Colonic mucosa (tissue), 4 donors: ENCODE results near the gene UVSSA. TPM values are rescaled to one million over a fixed set of nuclear protein-coding genes. Genes with fewer than 3 reads are reported as not detected.
"Not testable (repeated sequence)": the region's sequence is repeated elsewhere in the genome, so short reads cannot be mapped to it uniquely, and the experiment has no call there.

Experiments
- DNase-seq: peaks from one replicate; pipeline ENCODE4 v3.0.0-alpha.2; 2020
- H3K27ac ChIP-seq: fragments of 200-600 bp; one replicate; pipeline ENCODE4 v1.8.0; 2021
- H3K27me3 ChIP-seq: fragments of 200-600 bp; one replicate; pipeline ENCODE4 v1.8.0; 2021
- H3K36me3 ChIP-seq: fragments of 200-600 bp; one replicate; pipeline ENCODE4 v1.8.0; 2021
- H3K4me1 ChIP-seq: fragments of 200-600 bp; one replicate; pipeline ENCODE4 v1.8.0; 2021; ENCODE audit warnings: mild to moderate bottlenecking
- H3K4me3 ChIP-seq: fragments of 200-600 bp; one replicate; pipeline ENCODE4 v1.8.0; 2021
- H3K9ac ChIP-seq, 2 donors: one replicate each; pipeline ENCODE4 v1.7.0; 2013; ENCODE audit warnings: control low read depth in 2 of 2, low read depth in 2 of 2, low read length in 2 of 2
- H3K9me3 ChIP-seq: fragments of 200-600 bp; one replicate; pipeline ENCODE4 v1.8.0; 2021
- intact Hi-C: fragments of 100-400 bp; cut with DNase I; formaldehyde crosslinking; loops from one replicate; pipeline ENCODE4 v1.14.1; 2022
- total RNA-seq, 2 donors: library from RNA; stranded (reverse); fragmentation: NEBNext Ultra II Directional in 1 of 2; extraction: Animal tissue kit (Norgen Biotek cat#: 25700) in 1 of 2; gene quantifications; one replicate each; pipeline ENCODE4 v1.2.1, GENCODE V29; 2021
- TF ChIP-seq, protein P1 (sequence below): fragments of 200-600 bp; IDR thresholded peaks from one replicate; pipeline ENCODE4 v1.8.0; 2022; ENCODE audit warnings: antibody characterized with exemption, mild to moderate bottlenecking
- donor health status: healthy.
- donor health status: DM: no; HTN: no; CAD: no.
- donor health status: DM: no; HTN: no; CAD: no.

The UVSSA gene
- total RNA-seq, 2 donors from 2014 or later: 16.7 to 55.7 TPM

GRCh38 chr4:1331591-1332353, 15.2 kb upstream of the UVSSA start:
- peak overlapping the region in 1 of 2 donors; percentile 34 for H3K9ac ChIP-seq
- peaks cover 7% of the 10 kb centered on the region for H3K36me3 ChIP-seq
- H3K4me1 ChIP-seq: no peaks in the 10 kb centered on the region
- no peak for DNase-seq
- intact Hi-C loops: no loop called here
- H3K27ac ChIP-seq: no peak overlapping the region
- no peaks in the 10 kb centered on the region for H3K27me3 ChIP-seq
- TF ChIP-seq, protein P1, sequence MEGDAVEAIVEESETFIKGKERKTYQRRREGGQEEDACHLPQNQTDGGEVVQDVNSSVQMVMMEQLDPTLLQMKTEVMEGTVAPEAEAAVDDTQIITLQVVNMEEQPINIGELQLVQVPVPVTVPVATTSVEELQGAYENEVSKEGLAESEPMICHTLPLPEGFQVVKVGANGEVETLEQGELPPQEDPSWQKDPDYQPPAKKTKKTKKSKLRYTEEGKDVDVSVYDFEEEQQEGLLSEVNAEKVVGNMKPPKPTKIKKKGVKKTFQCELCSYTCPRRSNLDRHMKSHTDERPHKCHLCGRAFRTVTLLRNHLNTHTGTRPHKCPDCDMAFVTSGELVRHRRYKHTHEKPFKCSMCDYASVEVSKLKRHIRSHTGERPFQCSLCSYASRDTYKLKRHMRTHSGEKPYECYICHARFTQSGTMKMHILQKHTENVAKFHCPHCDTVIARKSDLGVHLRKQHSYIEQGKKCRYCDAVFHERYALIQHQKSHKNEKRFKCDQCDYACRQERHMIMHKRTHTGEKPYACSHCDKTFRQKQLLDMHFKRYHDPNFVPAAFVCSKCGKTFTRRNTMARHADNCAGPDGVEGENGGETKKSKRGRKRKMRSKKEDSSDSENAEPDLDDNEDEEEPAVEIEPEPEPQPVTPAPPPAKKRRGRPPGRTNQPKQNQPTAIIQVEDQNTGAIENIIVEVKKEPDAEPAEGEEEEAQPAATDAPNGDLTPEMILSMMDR: no peak
- no peak overlapping the region for H3K4me3 ChIP-seq
- H3K9me3 ChIP-seq: no peaks in the 10 kb centered on the region

DNA sequence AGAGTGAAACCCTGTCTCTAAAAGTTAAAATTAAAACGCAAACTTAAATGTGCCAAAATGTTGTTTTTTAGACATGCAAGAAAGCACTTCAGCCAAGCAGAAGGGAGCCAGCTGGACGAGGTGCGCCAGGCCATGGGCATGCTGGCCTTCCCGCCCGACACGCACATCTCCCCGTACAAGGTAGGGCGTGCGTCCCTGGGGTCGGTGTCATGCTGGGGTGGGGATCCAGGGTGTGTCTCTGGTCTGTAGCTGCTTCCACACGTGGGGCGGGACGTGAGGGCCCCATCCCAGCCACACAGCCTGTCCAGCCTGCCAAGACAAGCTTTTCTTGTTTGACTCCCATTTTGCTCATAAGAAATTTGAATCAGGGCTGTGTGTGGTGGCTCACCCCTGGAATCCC, 14.3 kb upstream of the UVSSA start:
- intact Hi-C loops: no loop called here
- Histone ChIP-seq H3K9ac (no peak overlapping the region), H3K27me3 (no peaks in the 10 kb centered on the region), H3K9me3 (no peaks in the 10 kb centered on the region), H3K36me3 (peaks cover 7% of the 10 kb centered on the region), H3K27ac (no peak overlapping the region), H3K4me3 (no peak overlapping the region), H3K4me1 (no peaks in the 10 kb centered on the region)
- no peak for DNase-seq
- TF ChIP-seq, protein P1: no peak

DNA sequence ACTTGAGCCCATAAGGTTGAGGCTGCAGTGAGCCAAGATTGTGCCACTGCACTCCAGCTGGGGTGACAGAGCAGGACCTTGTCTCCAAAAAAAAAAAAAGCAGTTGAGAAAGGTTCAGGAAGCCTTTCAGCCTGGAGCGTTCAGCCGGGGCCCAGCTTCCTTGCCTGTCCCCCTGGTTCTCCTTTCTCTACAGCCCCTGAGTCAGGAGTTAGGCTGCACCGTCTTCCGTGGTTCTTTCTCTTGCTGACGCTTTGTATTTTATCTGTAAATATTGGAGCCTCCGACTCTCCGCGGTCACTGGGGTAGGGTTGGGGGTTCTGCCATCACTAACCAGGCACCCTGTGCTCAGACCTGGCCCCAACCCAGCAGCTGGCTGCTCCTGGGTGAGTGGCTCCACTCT, 13.8 kb upstream of the UVSSA start:
- intact Hi-C loops: no loop called here
- Histone ChIP-seq H3K9me3 (no peaks in the 10 kb centered on the region), H3K4me3 (no peak overlapping the region), H3K9ac (no peak overlapping the region), H3K27me3 (no peaks in the 10 kb centered on the region), H3K27ac (no peak overlapping the region), H3K4me1 (no peaks in the 10 kb centered on the region), H3K36me3 (peaks cover 7% of the 10 kb centered on the region)
- TF ChIP-seq, protein P1: no peak
- DNase-seq: no peak

GRCh38 chr4:1333851-1334578, 13.0 kb upstream of the UVSSA start:
- H3K27me3 ChIP-seq, intact Hi-C loops, H3K4me1 ChIP-seq, H3K4me3 ChIP-seq, H3K9me3 ChIP-seq, H3K27ac ChIP-seq, DNase-seq, H3K9ac ChIP-seq: not testable (repeated sequence)
- peaks cover 10% of the 10 kb centered on the region for H3K36me3 ChIP-seq

- TF ChIP-seq, protein P1: no peak
- H3K9ac ChIP-seq: no peak overlapping the region
- no peaks in the 10 kb centered on the region for H3K4me1 ChIP-seq
- H3K36me3 ChIP-seq: peaks cover 16% of the 10 kb centered on the region
- no peaks in the 10 kb centered on the region for H3K27me3 ChIP-seq
- DNase-seq: no peak
- no peak overlapping the region for H3K27ac ChIP-seq
- H3K4me3 ChIP-seq: no peak overlapping the region
- intact Hi-C loops: no loop called here
- no peaks in the 10 kb centered on the region for H3K9me3 ChIP-seq
These were observed 12.5 kb upstream of the UVSSA start for GRCh38 chr4:1334579-1334895.

GRCh38 chr4:1335193-1335883, 11.7 kb upstream of the UVSSA start:
- H3K4me3 ChIP-seq, intact Hi-C loops, H3K27ac ChIP-seq, H3K9ac ChIP-seq, H3K9me3 ChIP-seq, H3K27me3 ChIP-seq, H3K4me1 ChIP-seq, DNase-seq: not testable (repeated sequence)
- H3K36me3 ChIP-seq: peaks cover 18% of the 10 kb centered on the region
